Nephron (organoid): ENCODE results near the gene C2CD2L.

ENCODE experiments used
- H3K27ac Mint-ChIP-seq, 3 experiments: 2 replicates each; pipeline ENCODE4 v1.8.0; 2020; ENCODE audit warnings: mixed read lengths in 3 of 3, mild to moderate bottlenecking in 2 of 3, moderate library complexity in 1 of 3
- H3K27me3 Mint-ChIP-seq: 2 replicates; pipeline ENCODE4 v1.8.0; 2021; ENCODE audit warnings: low read depth, mild to moderate bottlenecking, moderate library complexity, mixed read lengths
- H3K36me3 Mint-ChIP-seq: 2 replicates; pipeline ENCODE4 v1.8.0; 2020; ENCODE audit warnings: low read depth, mixed read lengths
- H3K4me1 Mint-ChIP-seq: 2 replicates; pipeline ENCODE4 v1.8.0; 2020; ENCODE audit warnings: mixed read lengths
- H3K4me3 Mint-ChIP-seq, 3 experiments: 2 replicates each; pipeline ENCODE4 v1.8.0; 2020; ENCODE audit warnings: mild to moderate bottlenecking in 3 of 3, mixed read lengths in 3 of 3, moderate library complexity in 2 of 3
- H3K9me3 Mint-ChIP-seq: 2 replicates; pipeline ENCODE4 v1.8.0; 2020; ENCODE audit warnings: mixed read lengths
- TF ChIP-seq, protein P1 (sequence below), 3 experiments: fragments of 200-600 bp; sonication (generic); IDR thresholded peaks; one replicate each; pipeline ENCODE4 v1.5.0; 2021; ENCODE audit warnings: antibody characterized with exemption in 3 of 3; ENCODE audit not compliant: unreplicated experiment in 3 of 3

C2CD2L gene

DNA sequence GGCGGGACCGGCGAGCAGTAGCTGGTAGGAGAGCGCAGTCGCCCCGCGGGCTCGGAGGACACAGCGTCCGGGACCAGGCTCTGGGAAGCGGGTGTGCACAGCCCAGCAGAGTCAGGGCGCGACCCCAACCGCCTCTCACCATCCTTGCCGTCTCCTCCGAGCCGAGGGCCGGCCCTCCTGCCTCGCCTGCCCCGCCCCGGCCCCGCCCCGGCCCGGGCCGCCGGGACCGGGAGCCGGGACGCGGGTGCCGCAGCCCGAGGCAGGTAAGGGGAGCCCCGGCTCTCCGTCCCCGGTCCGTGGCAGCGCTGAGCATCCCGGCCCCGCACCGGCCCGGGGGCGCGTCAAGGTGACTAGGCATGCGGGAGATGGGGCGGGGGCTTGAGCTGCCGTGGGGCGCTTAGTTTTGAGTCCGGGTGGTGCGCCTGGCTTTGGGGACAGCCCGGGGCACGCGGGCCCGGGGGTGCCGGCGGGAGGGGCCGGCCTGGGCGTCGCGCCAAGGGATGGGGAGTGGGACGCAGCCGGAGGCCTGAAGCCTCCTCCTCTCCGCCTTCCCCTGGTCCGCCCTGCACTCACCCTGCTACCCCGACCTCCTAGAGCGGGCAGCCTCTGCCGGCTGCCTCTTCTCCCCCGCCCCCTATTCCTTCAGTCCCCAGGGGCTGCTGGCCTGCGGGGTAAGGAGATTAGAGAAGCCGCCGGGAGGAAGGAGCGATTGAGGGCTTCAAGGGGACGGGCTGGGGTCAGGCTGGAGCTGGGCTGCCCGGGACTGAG is 42.1 kb downstream of the C2CD2L start, which contains the start of gene ABCG4:
TSS of gene ABCG4 (plus strand) at position 35 of the 768 bp plus-strand sequence. CDS start 914 bp downstream, outside the sequence.
- Mint-ChIP-seq H3K36me3 (no peaks in the 10 kb centered on the region), H3K4me3 (peak within 1 kb of the TSS; percentile 75 to 86 (median 84)), H3K27ac (no peak within 1 kb of the TSS), H3K4me1 (peaks cover 10% of the 10 kb centered on the region), H3K9me3 (no peaks in the 10 kb centered on the region), H3K27me3 (peaks cover 69% of the 10 kb centered on the region)
- TF ChIP-seq, protein P1, sequence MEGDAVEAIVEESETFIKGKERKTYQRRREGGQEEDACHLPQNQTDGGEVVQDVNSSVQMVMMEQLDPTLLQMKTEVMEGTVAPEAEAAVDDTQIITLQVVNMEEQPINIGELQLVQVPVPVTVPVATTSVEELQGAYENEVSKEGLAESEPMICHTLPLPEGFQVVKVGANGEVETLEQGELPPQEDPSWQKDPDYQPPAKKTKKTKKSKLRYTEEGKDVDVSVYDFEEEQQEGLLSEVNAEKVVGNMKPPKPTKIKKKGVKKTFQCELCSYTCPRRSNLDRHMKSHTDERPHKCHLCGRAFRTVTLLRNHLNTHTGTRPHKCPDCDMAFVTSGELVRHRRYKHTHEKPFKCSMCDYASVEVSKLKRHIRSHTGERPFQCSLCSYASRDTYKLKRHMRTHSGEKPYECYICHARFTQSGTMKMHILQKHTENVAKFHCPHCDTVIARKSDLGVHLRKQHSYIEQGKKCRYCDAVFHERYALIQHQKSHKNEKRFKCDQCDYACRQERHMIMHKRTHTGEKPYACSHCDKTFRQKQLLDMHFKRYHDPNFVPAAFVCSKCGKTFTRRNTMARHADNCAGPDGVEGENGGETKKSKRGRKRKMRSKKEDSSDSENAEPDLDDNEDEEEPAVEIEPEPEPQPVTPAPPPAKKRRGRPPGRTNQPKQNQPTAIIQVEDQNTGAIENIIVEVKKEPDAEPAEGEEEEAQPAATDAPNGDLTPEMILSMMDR (IDR thresholded peaks at IDR 0.05; ENCODE audit: unreplicated experiment in 3 of 3), result no peak

DNA sequence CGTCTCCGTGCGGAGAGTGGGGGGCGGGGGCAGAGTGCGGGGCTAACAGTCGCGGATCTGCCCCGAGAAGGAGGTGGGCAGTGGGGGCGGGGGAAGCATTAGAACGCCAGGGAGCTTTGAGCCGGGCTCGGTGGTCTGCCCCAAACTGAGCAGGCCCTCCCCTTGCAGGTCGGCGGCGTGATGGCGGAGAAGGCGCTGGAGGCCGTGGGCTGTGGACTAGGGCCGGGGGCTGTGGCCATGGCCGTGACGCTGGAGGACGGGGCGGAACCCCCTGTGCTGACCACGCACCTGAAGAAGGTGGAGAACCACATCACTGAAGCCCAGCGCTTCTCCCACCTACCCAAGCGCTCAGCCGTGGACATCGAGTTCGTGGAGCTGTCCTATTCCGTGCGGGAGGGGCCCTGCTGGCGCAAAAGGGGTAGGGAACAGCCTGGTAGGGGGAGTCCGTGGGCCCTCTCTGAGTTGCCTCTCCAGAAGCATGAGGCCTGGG is 42.7 kb downstream of the C2CD2L start:
- peak overlapping the region; percentile 75 to 84 (median 78) for H3K4me3 Mint-ChIP-seq
- TF ChIP-seq, protein P1 (IDR thresholded peaks at IDR 0.05; ENCODE audit: unreplicated experiment in 3 of 3), result no peak
- H3K4me1 Mint-ChIP-seq, result peaks cover 10% of the 10 kb centered on the region
- H3K27me3 Mint-ChIP-seq, result peaks cover 68% of the 10 kb centered on the region
- no peaks in the 10 kb centered on the region for H3K9me3 Mint-ChIP-seq
- H3K36me3 Mint-ChIP-seq, result no peaks in the 10 kb centered on the region
- H3K27ac Mint-ChIP-seq, result no peak overlapping the region

DNA sequence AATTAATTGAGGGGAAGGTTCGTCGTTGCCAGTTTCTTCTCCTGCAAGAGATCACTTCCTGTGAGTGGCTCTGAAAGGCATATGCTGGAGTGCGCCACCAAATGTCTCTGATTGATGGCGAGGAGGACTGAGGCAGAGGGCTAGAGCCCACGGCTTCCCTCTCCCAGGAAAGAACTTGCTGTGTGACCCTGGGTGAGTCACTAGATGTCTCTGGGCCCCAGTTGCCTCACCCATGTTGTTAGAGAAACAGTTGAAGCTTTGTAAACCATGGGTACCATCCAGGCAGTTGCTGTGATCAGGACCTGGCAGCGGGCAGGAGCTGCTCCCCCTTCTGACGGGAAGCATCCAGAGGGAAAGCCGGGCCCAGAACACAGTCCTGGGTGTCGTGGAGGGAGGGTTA is 44.9 kb downstream of the C2CD2L start:
- Mint-ChIP-seq H3K27me3 (peaks cover 70% of the 10 kb centered on the region), H3K36me3 (no peaks in the 10 kb centered on the region), H3K4me1 (peaks cover 5% of the 10 kb centered on the region), H3K27ac (no peak overlapping the region), H3K4me3 (no peak overlapping the region), H3K9me3 (no peaks in the 10 kb centered on the region)
- TF ChIP-seq, protein P1 (IDR thresholded peaks at IDR 0.05; ENCODE audit: unreplicated experiment in 3 of 3), result no peak

DNA sequence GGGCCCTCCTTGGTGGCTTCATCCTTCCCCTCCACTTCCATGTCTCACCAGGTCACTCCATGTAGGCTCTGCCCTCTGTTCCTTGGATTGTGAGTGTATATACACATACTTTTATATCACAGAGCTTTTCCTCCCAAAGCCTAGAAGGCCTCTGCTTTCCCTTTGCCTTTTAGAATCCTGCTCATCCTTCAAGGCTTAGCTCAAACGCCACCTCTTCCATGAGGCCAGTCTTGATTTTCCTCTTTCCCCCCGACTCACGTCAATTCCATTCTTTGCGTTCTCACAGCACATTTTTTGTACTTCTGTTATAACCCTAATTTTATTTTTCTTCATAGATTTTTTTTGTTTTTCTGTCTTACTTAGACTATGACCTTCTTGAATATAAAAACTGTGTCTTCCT is 45.5 kb downstream of the C2CD2L start:
- no peak overlapping the region for H3K27ac Mint-ChIP-seq
- H3K4me3 Mint-ChIP-seq, result peak overlapping the region in 1 of 3 experiments; percentile 1
- no peaks in the 10 kb centered on the region for H3K36me3 Mint-ChIP-seq
- H3K27me3 Mint-ChIP-seq, result peaks cover 65% of the 10 kb centered on the region
- peaks cover 5% of the 10 kb centered on the region for H3K4me1 Mint-ChIP-seq
- H3K9me3 Mint-ChIP-seq, result no peaks in the 10 kb centered on the region
- TF ChIP-seq, protein P1 (IDR thresholded peaks at IDR 0.05; ENCODE audit: unreplicated experiment in 3 of 3), result no peak

DNA sequence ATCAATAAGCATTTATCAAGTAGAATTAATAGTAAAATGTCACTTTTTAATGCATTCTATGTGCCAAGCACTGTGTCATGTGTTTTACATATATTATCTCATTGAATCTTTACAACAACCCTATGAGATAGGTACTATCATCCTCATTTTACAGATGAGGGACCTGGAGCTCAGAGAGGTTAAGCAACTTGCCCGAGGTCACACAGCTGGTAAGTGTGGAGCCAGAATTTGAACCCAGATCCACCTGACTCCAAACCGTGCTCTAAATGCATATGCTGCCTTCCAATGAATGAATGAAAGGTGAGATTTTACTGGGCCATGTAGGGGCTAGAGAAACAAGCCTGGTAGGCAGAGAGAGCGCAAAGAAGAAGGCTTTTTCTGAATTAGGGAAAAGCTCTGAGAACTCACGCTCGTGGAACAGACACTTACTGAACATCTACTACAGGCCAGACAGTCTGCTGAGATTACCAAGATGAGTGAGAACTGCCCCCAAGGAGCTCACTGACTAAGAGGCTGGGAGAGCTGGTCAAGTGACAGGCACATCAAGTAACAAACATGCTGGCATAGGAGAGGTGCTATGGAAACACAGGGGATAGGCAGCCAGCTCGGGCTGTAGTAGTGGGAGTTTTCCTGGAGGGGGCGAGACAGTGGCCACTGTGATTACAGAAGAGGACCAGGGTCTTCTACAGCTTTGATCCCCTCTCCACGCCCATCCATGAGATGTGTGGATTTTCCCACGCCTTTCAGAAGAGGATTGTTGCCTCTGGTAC is 46.1 kb downstream of the C2CD2L start:
- Mint-ChIP-seq H3K27ac (no peak overlapping the region), H3K36me3 (no peaks in the 10 kb centered on the region), H3K4me3 (no peak overlapping the region), H3K4me1 (peaks cover under 1% of the 10 kb centered on the region), H3K9me3 (no peaks in the 10 kb centered on the region), H3K27me3 (peaks cover 59% of the 10 kb centered on the region)
- TF ChIP-seq, protein P1 (IDR thresholded peaks at IDR 0.05; ENCODE audit: unreplicated experiment in 3 of 3), result no peak
